GM23248 (cell line): ENCODE data around the gene BCKDHB.

ENCODE experiments used
- EZH2 ChIP-seq: fragments of 200-600 bp; sonication (generic); IDR thresholded peaks from 2 replicates; pipeline ENCODE4 v1.6.1; 2018; ENCODE audit warnings: antibody characterized with exemption, mild to moderate bottlenecking; ENCODE audit not compliant: insufficient read depth, poor library complexity, severe bottlenecking
- EZH2phosphoT487 ChIP-seq: fragments of 200-600 bp; sonication (generic); IDR thresholded peaks from 2 replicates; pipeline ENCODE4 v1.6.1; 2018; ENCODE audit warnings: antibody characterized with exemption, moderate library complexity, mild to moderate bottlenecking, low read depth; ENCODE audit not compliant: insufficient read depth

GRCh38 chr6:80143419-80143937, 37.0 kb downstream of the BCKDHB start:
- TF ChIP-seq EZH2 (no peak), EZH2phosphoT487 (no peak)
